ENCODE measurements around the gene BMPR1A. TPM values are rescaled to one million over a fixed set of nuclear protein-coding genes. Genes with fewer than 3 reads are reported as not detected.

Gene BMPR1A
- total and polyA plus RNA-seq, 2 of the 13 experiments (the other 11 are each of a cell fraction or from before 2014, with no cell fraction given), result 17.8 to 44.2 TPM

DNA sequence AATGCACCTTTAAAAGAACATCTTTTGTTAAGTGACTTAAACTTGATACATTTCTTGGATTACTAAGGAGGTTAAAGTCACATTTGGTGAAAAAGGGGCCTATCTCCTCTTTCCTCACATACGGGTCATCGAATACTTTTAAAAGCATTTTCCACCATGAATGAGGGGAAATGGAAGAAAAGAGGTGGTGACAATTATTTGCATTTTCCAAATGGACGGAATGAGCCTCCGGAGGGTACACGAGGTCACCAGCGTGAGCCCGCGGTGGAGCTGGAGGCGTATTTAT, 1.0 kb upstream of the BMPR1A start (continued):
- TF ChIP-seq EP300 (IDR thresholded peaks at IDR 0.05; ENCODE audit: low read depth in 2 of 2, low read length in 2 of 2) (peak in 1 of 2 experiments; percentile 24; a peak in 1 of 4 replicates), EP300 (CRISPR knock-in tag; IDR thresholded peaks at IDR 0.05; ENCODE audit: borderline replicate concordance) (0 out of 2 replicates have a peak, but pooled peaks have one; percentile 4), ADNP (CRISPR knock-in tag; IDR thresholded peaks at IDR 0.05) (no peak), HOXD1 (CRISPR knock-in tag; IDR thresholded peaks at IDR 0.05) (no peak), CREB1 (IDR thresholded peaks at IDR 0.05) (no peak), CREB1 (CRISPR knock-in tag; IDR thresholded peaks at IDR 0.05) (0 out of 2 replicates have a peak, but pooled peaks have one; percentile 47), MIXL1 (CRISPR knock-in tag; IDR thresholded peaks at IDR 0.05) (no peak)
- TF ChIP-seq, protein P1, sequence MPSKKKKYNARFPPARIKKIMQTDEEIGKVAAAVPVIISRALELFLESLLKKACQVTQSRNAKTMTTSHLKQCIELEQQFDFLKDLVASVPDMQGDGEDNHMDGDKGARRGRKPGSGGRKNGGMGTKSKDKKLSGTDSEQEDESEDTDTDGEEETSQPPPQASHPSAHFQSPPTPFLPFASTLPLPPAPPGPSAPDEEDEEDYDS (CRISPR knock-in tag; IDR thresholded peaks at IDR 0.05), result peak; percentile 59; the same call in 1 of the 2 replicates
- TF ChIP-seq, protein P2, sequence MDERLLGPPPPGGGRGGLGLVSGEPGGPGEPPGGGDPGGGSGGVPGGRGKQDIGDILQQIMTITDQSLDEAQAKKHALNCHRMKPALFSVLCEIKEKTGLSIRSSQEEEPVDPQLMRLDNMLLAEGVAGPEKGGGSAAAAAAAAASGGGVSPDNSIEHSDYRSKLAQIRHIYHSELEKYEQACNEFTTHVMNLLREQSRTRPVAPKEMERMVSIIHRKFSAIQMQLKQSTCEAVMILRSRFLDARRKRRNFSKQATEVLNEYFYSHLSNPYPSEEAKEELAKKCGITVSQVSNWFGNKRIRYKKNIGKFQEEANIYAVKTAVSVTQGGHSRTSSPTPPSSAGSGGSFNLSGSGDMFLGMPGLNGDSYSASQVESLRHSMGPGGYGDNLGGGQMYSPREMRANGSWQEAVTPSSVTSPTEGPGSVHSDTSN (CRISPR knock-in tag; IDR thresholded peaks at IDR 0.05), result no peak
- TF ChIP-seq, protein P3, sequence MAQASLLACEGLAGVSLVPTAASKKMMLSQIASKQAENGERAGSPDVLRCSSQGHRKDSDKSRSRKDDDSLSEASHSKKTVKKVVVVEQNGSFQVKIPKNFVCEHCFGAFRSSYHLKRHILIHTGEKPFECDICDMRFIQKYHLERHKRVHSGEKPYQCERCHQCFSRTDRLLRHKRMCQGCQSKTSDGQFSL (CRISPR knock-in tag; IDR thresholded peaks at IDR 0.05), result no peak
- TF ChIP-seq, protein P4, sequence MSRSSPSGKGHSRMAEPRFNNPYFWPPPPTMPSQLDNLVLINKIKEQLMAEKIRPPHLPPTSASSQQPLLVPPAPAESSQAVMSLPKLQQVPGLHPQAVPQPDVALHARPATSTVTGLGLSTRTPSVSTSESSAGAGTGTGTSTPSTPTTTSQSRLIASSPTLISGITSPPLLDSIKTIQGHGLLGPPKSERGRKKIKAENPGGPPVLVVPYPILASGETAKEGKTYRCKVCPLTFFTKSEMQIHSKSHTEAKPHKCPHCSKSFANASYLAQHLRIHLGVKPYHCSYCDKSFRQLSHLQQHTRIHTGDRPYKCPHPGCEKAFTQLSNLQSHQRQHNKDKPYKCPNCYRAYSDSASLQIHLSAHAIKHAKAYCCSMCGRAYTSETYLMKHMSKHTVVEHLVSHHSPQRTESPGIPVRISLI (CRISPR knock-in tag; IDR thresholded peaks at IDR 0.05; ENCODE audit: borderline replicate concordance), result no peak
- TF ChIP-seq, protein P5, sequence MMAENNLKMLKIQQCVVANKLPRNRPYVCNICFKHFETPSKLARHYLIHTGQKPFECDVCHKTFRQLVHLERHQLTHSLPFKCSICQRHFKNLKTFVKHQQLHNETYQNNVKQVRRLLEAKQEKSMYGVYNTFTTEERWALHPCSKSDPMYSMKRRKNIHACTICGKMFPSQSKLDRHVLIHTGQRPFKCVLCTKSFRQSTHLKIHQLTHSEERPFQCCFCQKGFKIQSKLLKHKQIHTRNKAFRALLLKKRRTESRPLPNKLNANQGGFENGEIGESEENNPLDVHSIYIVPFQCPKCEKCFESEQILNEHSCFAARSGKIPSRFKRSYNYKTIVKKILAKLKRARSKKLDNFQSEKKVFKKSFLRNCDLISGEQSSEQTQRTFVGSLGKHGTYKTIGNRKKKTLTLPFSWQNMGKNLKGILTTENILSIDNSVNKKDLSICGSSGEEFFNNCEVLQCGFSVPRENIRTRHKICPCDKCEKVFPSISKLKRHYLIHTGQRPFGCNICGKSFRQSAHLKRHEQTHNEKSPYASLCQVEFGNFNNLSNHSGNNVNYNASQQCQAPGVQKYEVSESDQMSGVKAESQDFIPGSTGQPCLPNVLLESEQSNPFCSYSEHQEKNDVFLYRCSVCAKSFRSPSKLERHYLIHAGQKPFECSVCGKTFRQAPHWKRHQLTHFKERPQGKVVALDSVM (CRISPR knock-in tag; IDR thresholded peaks at IDR 0.05), result no peak

All from HepG2 (cell line).